Measurements from ENCODE around the gene XPA.
"Not testable (repeated sequence)": the region's sequence is repeated elsewhere in the genome, so short reads cannot be mapped to it uniquely, and the experiment has no call there.

Gene XPA

GRCh38 chr9:97703437-97704344 is 6.6 kb upstream of the XPA start:
- no peak for DNase-seq

DNA sequence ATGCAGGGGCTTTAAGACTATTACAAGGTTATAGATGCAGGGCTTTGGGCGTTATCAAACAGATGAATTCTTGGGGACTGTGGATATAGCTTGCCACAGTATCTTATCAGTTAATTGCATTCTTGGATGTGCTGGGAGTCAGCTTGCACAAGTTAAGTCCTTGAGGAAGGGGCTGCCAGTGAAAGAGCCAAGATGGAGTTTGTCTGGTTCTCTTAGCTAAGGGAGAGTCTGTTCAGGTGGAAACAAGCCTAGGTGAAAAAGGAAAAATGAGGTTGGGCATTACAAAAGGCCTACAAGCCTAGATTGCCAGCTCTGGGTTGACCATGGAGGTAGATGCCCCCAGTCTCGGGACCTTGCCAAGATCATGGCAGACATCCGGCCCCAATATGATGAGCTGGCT is 2.7 kb upstream of the XPA start:
- not testable (repeated sequence) for DNase-seq

GRCh38 chr9:97699281-97699680 is 2.1 kb upstream of the XPA start:
- not testable (repeated sequence) for DNase-seq

DNA sequence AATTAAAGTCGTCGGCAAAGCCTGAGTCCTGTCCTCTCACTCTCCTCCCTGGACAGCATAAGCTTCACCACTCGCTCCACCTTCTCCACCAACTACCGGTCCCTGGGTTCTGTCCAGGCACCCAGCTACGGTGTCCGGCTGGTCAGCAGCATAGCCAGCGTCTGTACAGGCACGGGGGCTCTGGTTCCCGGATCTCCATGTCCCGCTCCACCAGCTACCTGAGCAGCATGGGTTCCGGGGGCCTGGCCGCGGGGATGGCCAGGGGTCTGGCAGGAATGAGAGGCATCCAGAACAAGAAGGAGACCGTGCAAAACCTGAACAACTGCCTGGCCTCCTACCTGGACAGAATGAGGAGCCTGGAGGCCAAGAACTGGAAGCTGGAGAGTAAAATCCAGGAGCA is 1.7 kb upstream of the XPA start:
- DNase-seq = no peak

DNA sequence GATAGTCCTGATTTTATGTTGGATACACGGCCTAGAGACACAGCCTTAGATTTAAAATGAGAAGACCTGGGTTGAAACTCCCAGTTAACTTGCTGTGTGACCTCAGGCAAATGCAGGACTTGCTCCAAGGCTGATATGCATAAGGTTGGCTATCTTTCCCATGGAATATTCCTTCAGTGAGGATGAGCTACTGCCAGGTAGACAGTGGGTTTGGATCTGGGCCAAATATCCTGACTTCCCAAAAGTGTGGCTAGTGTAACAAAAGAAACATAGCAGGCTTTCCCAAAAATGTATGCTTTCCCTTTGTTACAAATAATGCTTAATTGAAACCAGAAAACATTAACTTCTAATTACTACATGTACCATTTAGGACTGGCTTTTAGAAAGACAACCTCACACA is 697 bp upstream of the XPA start:
- no peak for DNase-seq

DNA sequence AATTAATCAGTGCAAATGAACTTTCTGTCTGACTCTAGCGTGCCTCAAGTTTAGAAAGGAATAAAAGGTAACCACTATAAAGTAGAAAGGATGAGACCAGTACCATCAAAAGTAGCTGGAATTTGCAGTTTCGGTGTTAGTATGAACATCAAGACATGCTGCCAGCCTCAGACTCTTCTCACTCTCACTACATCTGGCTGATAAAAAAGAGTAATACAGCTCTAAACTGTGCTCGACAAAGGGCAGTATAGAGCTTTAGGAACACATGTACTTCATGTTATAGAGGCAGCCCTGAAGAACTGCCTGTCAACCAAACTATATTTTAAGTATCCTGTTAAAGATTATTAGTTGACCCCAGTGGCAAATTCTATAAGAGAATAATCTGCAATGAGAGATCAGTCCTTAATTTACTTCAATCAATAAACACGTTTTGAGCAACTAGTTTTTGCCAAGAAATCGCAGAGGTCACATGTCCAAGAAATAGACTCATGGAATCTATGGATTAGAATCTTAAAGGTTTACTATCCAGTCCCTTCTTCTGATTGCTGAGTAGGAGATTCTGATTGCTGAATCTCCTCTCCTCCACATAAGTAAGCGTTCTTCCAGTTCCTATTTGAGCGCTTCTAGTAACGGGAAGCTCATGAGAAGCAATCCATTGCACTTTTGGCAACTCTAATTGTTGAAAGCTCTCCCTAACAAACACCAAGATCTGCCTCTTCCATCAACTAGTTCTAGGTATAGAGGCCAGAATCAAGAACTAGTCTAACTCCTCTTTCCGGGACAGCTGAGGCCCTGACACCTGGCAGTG is 941 bp downstream of the XPA start:
- no peak for DNase-seq

- no peak for DNase-seq
Measured at GRCh38 chr9:97695390-97695789, 1.8 kb downstream of the XPA start.

DNA sequence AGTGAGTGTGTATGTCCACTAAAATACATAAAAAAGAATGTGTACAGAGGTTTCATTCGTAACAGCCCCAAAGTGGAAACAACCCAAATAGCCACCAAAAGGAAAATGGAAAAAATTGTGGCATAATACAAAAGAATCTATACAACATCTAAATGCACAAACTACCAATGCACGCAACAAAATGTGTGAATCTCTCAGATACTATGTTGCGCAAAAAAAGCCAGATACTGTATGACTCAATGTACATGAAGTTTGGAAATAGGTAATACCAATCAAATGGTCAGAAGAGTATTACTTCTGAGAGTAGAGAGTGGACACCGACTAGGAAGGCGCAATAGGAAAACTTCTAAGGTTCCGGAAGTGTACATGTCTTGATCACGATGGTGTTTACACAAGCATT is 2.4 kb downstream of the XPA start:
- DNase-seq = no peak

DNA sequence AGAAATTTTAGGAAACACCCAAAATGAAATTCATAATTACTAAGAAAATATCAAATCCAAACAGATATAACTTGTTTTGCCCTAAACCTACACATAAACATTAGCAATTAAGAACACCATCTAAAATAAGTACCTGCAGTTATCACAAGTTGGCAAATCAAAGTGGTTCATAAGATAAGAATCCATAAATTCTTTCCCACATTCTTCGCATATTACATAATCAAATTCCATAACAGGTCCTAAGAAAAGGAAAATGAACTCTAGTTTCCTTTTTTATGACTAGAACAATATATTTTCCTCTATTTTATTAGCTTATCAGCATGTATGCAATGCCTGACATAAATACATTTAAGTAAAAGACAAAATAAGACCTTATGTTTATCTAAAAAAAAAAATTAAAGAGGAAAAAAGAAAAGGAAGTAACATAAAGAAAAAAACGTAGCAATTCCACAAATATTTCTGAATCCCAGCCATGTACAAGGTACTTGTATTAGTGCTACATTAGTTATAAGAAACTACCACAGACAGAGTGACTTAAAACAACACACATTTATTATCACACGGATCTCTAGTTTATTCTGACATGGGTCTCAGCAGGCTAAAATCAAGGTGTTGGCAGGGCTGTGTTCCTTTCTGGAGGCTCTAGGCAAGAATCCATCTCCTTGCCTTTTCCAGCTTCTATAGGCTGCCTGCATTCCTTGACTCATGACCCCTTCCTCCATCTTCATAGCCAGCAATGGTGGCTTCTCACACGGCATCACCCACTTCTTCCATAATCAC is 7.5 kb downstream of the XPA start:
- no peak for DNase-seq

DNA sequence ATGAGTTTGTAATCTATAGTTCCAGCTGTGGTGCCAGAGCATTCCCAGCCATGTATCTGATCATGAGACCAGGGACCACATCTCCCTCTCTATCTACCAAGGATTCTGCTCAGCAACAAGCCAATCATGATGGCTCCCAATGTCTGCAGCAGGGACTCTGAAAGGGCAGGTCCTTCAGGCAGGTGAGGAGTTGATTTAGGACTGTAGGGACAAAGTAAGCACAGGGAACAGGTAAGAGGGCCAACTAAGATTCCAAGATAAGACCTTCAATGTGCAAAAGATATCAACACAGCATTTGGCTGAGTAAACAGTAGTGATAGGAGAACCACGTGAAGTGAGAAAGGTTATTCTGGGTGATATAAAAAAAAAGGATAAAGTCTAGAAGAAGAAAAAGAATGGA is 8.5 kb downstream of the XPA start:
- DNase-seq = no peak

GRCh38 chr9:97682242-97682641 is 14.9 kb downstream of the XPA start:
- DNase-seq = no peak

GRCh38 chr9:97675655-97676054 is 21.5 kb downstream of the XPA start:
- DNase-seq = no peak

DNA sequence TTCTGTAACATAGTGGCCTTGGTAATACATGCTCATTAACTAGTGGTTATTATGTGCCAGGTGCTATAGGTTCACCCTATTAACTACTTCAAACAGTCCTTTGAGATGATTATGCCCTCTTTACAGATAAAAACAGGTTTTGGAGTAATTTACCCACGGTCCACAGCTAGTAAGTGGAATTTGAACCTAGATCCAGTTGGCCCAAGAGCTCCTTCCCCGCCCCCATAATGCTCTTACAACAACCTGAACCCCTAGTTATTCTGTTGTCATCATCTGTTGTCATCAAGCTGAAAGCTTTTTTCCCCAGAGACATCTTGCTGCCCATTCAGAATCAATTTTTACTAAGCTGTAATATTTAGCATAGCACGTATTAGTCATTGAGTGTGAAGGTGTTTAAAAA is 23.2 kb downstream of the XPA start:
- peak in 1 of 2 experiments; percentile 26 for DNase-seq

DNA sequence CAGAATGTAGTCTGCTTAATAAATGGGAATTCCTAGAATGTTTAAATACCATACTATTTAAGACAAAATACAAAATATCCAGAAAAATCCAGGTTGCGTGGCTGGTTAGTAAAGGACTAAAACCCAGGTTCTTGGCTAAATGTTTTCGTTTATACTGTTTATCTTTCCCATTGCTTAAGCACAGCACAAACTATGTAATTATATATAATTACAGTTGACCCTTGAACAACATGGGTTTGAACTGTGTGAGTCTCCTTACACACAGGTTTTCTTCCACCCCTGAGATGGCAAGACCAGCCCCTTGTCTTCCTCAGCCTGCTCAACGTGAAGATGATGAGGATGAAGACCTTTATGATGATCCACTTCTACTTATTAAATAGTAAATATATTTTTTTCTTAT is 24.7 kb downstream of the XPA start:
- DNase-seq = no peak

- DNase-seq = no peak
Measured at GRCh38 chr9:97670586-97670985, 26.6 kb downstream of the XPA start.

DNA sequence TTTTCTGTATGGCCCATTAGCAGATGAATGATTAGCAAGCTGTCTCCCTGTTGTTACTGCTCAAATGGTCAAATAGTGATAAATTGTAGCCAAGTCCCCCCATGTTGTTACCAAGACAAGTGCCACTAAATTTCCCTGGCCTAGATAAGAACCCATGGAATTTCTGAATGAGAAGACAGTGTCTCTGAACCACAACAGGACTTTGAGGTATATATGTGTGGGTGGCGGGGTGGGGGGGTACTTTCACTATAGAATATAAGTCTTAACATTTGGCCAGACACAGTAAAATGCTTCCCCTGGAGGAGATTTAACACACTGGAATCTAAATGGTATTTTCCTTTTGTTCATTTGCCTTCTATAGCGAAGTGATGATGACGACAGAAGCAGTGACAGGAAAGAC is 28.7 kb downstream of the XPA start:
- no peak for DNase-seq

DNA sequence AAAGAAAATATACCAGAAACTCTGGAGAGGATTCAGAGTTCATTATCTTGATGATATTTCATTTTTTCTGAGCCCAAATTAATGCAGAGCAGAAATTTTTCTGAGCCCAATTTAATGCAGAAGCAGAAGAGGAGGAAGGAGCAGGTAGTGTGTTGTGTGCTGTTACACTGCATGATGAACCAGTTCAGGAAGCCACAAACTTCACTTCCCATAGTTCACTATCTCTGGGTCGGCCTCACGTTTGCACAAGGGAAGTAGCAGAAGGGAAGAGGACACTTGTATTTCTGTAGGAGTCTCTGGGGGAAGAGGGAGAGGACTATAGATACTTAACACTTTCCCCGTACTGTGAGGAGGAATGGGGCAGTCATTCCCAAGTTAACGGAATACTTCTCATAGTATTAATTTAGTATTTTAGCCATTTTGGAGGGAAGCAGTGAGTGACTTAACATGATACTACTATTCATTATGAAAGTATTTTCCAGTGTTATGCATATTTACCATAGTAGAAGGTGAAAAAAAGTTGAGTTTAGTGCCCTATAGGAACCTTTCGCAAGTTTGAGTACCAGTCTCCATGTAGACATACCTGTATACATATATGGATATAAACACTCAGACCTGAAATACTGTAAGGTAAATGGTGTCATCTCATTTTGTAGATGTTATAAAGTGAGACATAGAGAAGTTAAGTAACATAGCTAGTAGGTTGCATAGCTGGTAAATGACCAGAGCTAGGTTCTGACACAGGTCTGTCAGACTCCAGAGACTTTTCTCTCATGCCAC is 30.0 kb downstream of the XPA start:
- no peak for DNase-seq

GRCh38 chr9:97665742-97666141 is 31.4 kb downstream of the XPA start:
- DNase-seq = no peak

DNA sequence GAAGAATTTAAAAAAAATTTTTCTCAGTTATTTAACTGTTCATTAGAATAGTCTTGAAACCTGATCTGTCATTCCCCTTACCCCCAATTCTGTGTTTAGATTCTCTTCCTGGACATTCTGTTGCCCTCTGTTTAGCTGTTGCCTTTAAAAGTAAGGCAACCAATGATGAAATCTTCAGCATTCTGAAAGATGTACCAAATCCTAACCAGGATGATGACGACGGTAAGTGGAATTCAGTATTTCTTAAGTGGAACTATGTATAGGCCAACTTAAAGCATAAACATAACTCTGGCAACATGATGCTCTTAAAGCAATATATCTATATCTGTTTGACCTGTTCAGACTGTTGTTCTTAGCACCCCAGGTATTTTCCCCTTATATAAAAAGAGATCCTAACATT is 36.3 kb downstream of the XPA start:
- DNase-seq = no peak

DNA sequence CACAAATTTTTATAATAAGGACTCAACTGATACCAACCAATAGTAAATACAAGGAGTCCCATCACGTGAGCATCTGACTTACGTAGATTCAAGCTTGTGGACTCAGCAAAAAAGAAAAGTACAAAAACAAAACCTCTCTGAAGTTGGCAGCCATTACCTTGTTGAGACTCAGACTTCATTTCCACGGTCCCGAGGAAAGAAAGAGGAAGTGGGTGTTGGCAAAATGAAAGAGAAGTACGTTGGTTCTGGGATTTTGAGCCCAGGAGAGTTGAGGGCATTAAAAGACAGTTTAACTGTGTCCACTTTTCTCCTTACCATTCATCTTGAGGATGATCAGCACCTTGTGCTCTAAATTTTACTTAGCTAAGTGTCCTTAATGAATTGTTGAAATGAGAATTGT is 36.8 kb downstream of the XPA start:
- no peak for DNase-seq

DNA sequence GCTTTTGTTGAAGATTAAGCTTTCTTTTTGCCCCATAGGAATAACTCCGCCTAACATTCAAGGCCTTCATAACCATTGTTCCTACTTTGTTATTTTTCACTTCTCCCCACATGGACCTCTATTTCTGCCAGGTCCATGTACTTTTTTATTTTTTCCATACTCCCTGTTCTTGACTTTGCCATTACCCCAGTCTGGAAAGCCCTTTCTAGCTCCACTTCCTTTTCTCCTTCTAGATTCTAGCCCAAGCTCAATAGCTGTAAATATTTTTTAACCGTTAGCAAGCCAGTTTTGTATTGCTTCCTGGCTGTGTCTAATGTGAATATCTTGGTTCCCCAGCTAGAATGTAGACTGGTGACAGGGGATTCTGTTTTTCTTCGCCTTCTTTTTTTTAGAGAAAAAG is 37.4 kb downstream of the XPA start:
- DNase-seq = no peak

DNA sequence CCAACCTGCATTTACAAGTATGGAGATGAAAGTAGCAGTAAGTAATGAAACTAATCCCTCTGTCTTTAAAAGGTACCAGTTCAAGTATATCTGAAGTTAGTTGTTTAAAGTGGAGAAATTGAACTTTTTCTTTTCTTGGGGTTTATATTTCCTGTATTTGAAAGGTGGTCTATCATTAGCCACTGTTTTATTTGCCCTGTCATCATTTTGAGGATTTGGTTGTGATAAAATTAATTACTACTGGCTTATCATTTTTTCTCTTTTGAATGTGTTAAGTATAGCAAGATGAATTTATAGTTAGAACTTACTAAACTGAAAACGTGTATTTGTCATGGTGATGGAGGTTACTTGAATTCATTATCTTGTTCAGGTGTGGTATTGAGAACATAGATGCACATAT is 38.4 kb downstream of the XPA start:
- DNase-seq = no peak

GRCh38 chr9:97651646-97652045 is 45.5 kb downstream of the XPA start:
- no peak for DNase-seq

Measured in NCI-H1930 (cell line).